ENCODE results near the gene ATAD2B.

ATAD2B gene

DNA sequence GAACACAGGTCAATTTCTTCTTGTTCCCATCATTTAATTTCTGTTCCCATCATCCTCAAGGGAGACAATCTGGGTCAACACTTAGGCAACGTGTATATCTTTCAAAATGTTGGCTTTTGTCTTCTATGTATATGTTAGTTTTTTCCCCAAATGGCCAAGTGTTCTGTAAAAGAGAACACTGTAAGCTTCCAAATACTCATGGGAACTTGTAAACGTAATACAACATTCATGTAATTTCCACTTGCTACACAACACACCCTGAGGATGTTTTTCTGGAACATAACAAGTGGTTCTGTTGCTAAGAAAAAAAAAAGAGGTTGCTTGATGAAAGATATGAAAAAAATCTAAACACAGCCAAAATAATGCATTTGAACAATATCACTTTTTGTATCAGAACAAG is 149.1 kb downstream of the ATAD2B start:
- H3K4me3 ChIP-seq (ENCODE audit: low read depth, low read length) = no peak overlapping the region
- no peak for DNase-seq (ENCODE audit: low read depth)
- no peak for TF ChIP-seq MAX (IDR thresholded peaks at IDR 0.05; ENCODE audit: low read depth, low read length)
- TF ChIP-seq MYC (IDR thresholded peaks at IDR 0.05; ENCODE audit: low read depth, low read length) = no peak
- no peak for TF ChIP-seq POLR2A (IDR thresholded peaks at IDR 0.05; ENCODE audit: extremely low read depth, insufficient read length)
- TF ChIP-seq CTCF (IDR thresholded peaks at IDR 0.05; ENCODE audit: low read depth, low read length) = no peak

DNA sequence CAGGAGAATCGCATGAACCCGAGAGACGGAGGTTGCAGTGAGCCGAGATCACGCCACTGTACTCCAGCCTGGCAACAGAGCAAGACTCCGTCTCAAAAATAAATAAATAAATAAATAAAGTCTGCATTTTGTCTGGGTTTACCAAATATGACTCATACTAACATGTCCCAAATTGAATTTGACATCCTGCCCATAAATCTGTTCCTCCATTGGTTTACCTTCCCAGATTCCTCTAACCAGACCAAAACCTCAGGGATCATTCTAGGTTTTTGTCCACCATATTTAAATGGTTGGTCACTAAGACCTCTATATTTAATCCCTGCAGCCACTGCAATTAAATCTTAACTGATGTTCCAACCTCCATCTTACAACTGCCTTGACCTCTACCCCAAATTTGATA is 150.9 kb downstream of the ATAD2B start:
- TF ChIP-seq CTCF (IDR thresholded peaks at IDR 0.05; ENCODE audit: low read depth, low read length) (no peak), MYC (IDR thresholded peaks at IDR 0.05; ENCODE audit: low read depth, low read length) (no peak), POLR2A (IDR thresholded peaks at IDR 0.05; ENCODE audit: extremely low read depth, insufficient read length) (no peak), MAX (IDR thresholded peaks at IDR 0.05; ENCODE audit: low read depth, low read length) (no peak)
- DNase-seq (ENCODE audit: low read depth) = no peak

DNA sequence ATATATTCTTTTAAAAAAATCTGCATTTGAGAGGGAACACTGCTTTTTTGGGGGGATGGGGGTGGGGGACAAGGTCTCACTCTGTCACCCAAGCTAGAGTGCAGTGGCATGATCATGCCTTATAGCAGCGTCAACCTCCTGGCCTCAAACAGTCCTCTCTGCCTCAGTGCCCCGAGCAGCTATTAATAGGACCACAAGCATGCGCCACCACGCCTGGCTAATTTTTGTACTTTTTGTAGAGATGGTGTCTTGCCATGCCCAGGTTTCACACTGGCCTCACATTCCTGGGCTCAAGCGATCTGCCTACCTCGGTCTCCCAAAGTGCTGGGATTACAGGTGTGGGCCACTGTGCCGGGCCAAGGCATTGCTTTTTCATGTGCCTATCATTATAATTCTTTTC is 154.2 kb downstream of the ATAD2B start:
- DNase-seq (ENCODE audit: low read depth) = no peak
- H3K4me3 ChIP-seq (ENCODE audit: low read depth, low read length) = no peak overlapping the region
- TF ChIP-seq MYC (IDR thresholded peaks at IDR 0.05; ENCODE audit: low read depth, low read length) (no peak), MAX (IDR thresholded peaks at IDR 0.05; ENCODE audit: low read depth, low read length) (no peak), CTCF (IDR thresholded peaks at IDR 0.05; ENCODE audit: low read depth, low read length) (no peak), POLR2A (IDR thresholded peaks at IDR 0.05; ENCODE audit: extremely low read depth, insufficient read length) (no peak)

More for the DNA sequence above, 150.9 kb downstream of the ATAD2B start:
- H3K4me3 ChIP-seq (ENCODE audit: low read depth, low read length) = no peak overlapping the region

DNA sequence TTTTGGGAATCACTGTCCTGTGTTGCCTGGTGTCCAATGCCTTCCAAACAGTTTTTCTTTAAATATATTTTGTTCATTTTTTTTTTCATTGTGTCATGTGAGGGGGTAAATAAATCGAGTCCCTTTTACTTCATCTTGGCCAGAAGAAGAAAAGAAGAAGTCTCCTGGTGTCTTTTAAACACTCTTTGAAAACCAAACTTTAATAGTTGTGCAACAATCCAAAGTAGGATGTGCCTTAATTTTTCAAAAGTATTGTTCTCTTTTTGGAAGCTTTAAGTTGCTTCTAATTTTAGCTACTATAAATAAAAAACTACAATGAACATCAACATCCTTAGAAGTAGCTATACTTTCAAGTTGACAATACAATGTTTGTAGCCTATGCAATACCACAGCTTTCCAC is 154.9 kb downstream of the ATAD2B start:
- no peak for DNase-seq (ENCODE audit: low read depth)
- TF ChIP-seq POLR2A (IDR thresholded peaks at IDR 0.05; ENCODE audit: extremely low read depth, insufficient read length) (no peak), MYC (IDR thresholded peaks at IDR 0.05; ENCODE audit: low read depth, low read length) (no peak), MAX (IDR thresholded peaks at IDR 0.05; ENCODE audit: low read depth, low read length) (no peak), CTCF (IDR thresholded peaks at IDR 0.05; ENCODE audit: low read depth, low read length) (no peak)

DNA sequence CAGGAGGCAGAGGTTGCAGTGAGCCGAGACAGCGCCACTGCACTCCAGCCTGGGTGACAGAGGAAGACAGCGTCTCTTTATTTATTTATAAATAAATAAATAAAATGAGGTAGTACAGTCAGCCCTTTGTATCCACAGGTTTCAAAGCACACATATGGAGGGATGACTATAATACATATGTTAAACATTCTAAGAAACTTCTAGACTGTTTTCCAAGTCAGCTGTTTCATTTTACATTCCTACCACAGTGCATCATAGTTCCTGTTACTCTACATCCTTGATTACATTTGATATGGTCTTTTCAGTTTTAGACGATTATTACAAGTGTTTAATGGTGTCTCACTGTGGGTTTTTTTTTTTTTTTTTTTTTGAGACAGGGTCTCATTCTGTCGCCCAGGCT is 157.6 kb downstream of the ATAD2B start:
- TF ChIP-seq CTCF (IDR thresholded peaks at IDR 0.05; ENCODE audit: low read depth, low read length) = no peak
- no peak for TF ChIP-seq MYC (IDR thresholded peaks at IDR 0.05; ENCODE audit: low read depth, low read length)
- no peak for TF ChIP-seq MAX (IDR thresholded peaks at IDR 0.05; ENCODE audit: low read depth, low read length)
- TF ChIP-seq POLR2A (IDR thresholded peaks at IDR 0.05; ENCODE audit: extremely low read depth, insufficient read length) = no peak
- no peak for DNase-seq (ENCODE audit: low read depth)
- H3K4me3 ChIP-seq (ENCODE audit: low read depth, low read length) = no peak overlapping the region

More for the DNA sequence above, 154.9 kb downstream of the ATAD2B start:
- no peak overlapping the region for H3K4me3 ChIP-seq (ENCODE audit: low read depth, low read length)

All from NB4 (cell line).